Astrocyte (in vitro differentiated cells and primary cell): ENCODE measurements around the gene MTA1. TPM values are rescaled to one million over a fixed set of nuclear protein-coding genes. Genes with fewer than 3 reads are reported as not detected.

Experiments
- DNase-seq: peaks from one replicate; pipeline ENCODE4 v3.0.0-alpha.2; 2010; ENCODE audit warnings: low read depth
- FAIRE-seq: peaks from 2 replicates; lab custom pipeline; 2011; peaks lifted over from hg19 to GRCh38; lab: Jason Lieb, UNC
- H2AFZ ChIP-seq: 2 replicates; pipeline ENCODE4 v1.6.0; 2012; ENCODE audit warnings: low read depth, low read length, inconsistent platforms
- H3K27ac ChIP-seq: 2 replicates; pipeline ENCODE4 v1.5.1; 2011; ENCODE audit warnings: low read depth, low read length, inconsistent platforms
- H3K27me3 ChIP-seq: 2 replicates; pipeline ENCODE4 v1.6.0; 2011; ENCODE audit warnings: low read length, inconsistent platforms; ENCODE audit not compliant: insufficient read depth
- H3K36me3 ChIP-seq: 2 replicates; pipeline ENCODE4 v1.5.1; 2011; ENCODE audit warnings: low read length, inconsistent platforms; ENCODE audit not compliant: insufficient read depth
- H3K4me1 ChIP-seq: 2 replicates; pipeline ENCODE4 v1.5.1; 2011; ENCODE audit warnings: low read length, inconsistent platforms; ENCODE audit not compliant: insufficient read depth
- H3K4me2 ChIP-seq: 2 replicates; pipeline ENCODE4 v1.6.0; 2012; ENCODE audit warnings: low read length, inconsistent platforms
- H3K4me3 ChIP-seq: 2 replicates; pipeline ENCODE4 v1.5.1; 2011; ENCODE audit warnings: low read depth, mild to moderate bottlenecking, low read length, inconsistent platforms; ENCODE audit not compliant: insufficient read depth
- H3K79me2 ChIP-seq: 2 replicates; pipeline ENCODE4 v1.6.0; 2012; ENCODE audit warnings: mild to moderate bottlenecking, low read length, inconsistent platforms; ENCODE audit not compliant: insufficient read depth
- H3K9ac ChIP-seq: 2 replicates; pipeline ENCODE4 v1.6.0; 2012; ENCODE audit warnings: mild to moderate bottlenecking, low read length, inconsistent platforms
- H3K9me3 ChIP-seq: 2 replicates; pipeline ENCODE4 v1.5.1; 2012; ENCODE audit warnings: low read depth, mild to moderate bottlenecking, low read length, inconsistent platforms; ENCODE audit not compliant: insufficient read depth
- H4K20me1 ChIP-seq: 2 replicates; pipeline ENCODE4 v1.6.0; 2012; ENCODE audit warnings: low read length, inconsistent platforms; ENCODE audit not compliant: insufficient read depth
- H3K27ac Mint-ChIP-seq: one replicate; pipeline ENCODE4 v1.8.0; 2021; ENCODE audit warnings: mild to moderate bottlenecking, mixed read lengths; ENCODE audit not compliant: unreplicated experiment
- H3K27me3 Mint-ChIP-seq: one replicate; pipeline ENCODE4 v1.8.0; 2021; ENCODE audit warnings: low read depth, mixed read lengths; ENCODE audit not compliant: unreplicated experiment
- H3K36me3 Mint-ChIP-seq: one replicate; pipeline ENCODE4 v1.8.0; 2021; ENCODE audit warnings: low read depth, mixed read lengths; ENCODE audit not compliant: unreplicated experiment
- H3K4me1 Mint-ChIP-seq: one replicate; pipeline ENCODE4 v1.8.0; 2021; ENCODE audit warnings: low read depth, mixed read lengths; ENCODE audit not compliant: unreplicated experiment
- H3K4me3 Mint-ChIP-seq: one replicate; pipeline ENCODE4 v1.8.0; 2021; ENCODE audit warnings: mild to moderate bottlenecking, moderate library complexity, mixed read lengths; ENCODE audit not compliant: unreplicated experiment
- H3K9me3 Mint-ChIP-seq: one replicate; pipeline ENCODE4 v1.8.0; 2021; ENCODE audit warnings: mild to moderate bottlenecking, mixed read lengths; ENCODE audit not compliant: unreplicated experiment
- CTCF ChIP-seq: IDR thresholded peaks from 2 replicates; pipeline ENCODE4 v1.5.1; 2011; ENCODE audit warnings: low read depth, mild to moderate bottlenecking, inconsistent platforms, low read length, moderate library complexity; ENCODE audit not compliant: insufficient read depth
- EZH2 ChIP-seq: IDR thresholded peaks from 2 replicates; pipeline ENCODE4 v1.6.1; 2012; ENCODE audit warnings: mild to moderate bottlenecking, low read length, inconsistent platforms; ENCODE audit not compliant: insufficient read depth
- total RNA-seq: library from RNA; stranded (reverse); gene quantifications from 2 replicates; pipeline ENCODE4 v1.2.1, GENCODE V29; 2021

Gene MTA1
- total RNA-seq, 1 donor from 2014 or later = 111 TPM

GRCh38 chr14:105450864-105451720 lies 31.5 kb downstream of the MTA1 start:
- H3K4me3 ChIP-seq = no peak overlapping the region
- DNase-seq (no peak), FAIRE-seq (no peak)
- no peaks in the 10 kb centered on the region for H3K4me1 ChIP-seq
- peaks cover 43% of the 10 kb centered on the region for H4K20me1 ChIP-seq
- no peak overlapping the region for H2AFZ ChIP-seq
- Mint-ChIP-seq H3K4me3 (no peak overlapping the region), H3K36me3 (no peaks in the 10 kb centered on the region), H3K9me3 (no peaks in the 10 kb centered on the region), H3K4me1 (no peaks in the 10 kb centered on the region), H3K27ac (no peak overlapping the region), H3K27me3 (no peaks in the 10 kb centered on the region)
- TF ChIP-seq CTCF (no peak), EZH2 (no peak)
- H3K9ac ChIP-seq = no peak overlapping the region
- H3K27ac ChIP-seq = no peak overlapping the region
- H3K79me2 ChIP-seq = peaks cover 33% of the 10 kb centered on the region
- no peaks in the 10 kb centered on the region for H3K9me3 ChIP-seq
- no peaks in the 10 kb centered on the region for H3K36me3 ChIP-seq
- no peak overlapping the region for H3K4me2 ChIP-seq
- H3K27me3 ChIP-seq = no peaks in the 10 kb centered on the region

- H3K27me3 ChIP-seq = no peaks in the 10 kb centered on the region
- TF ChIP-seq EZH2 = no peak
- no peak for TF ChIP-seq CTCF
- no peaks in the 10 kb centered on the region for H3K4me1 ChIP-seq
- H3K79me2 ChIP-seq = peaks cover 17% of the 10 kb centered on the region
- FAIRE-seq (no peak), DNase-seq (no peak)
- no peak overlapping the region for H3K27ac ChIP-seq
- no peak overlapping the region for H3K4me3 Mint-ChIP-seq
- H3K4me3 ChIP-seq = no peak overlapping the region
- H2AFZ ChIP-seq = no peak overlapping the region
- H3K27me3 Mint-ChIP-seq = no peaks in the 10 kb centered on the region
- no peaks in the 10 kb centered on the region for H3K9me3 ChIP-seq
- H3K9me3 Mint-ChIP-seq = no peaks in the 10 kb centered on the region
- no peak overlapping the region for H3K4me2 ChIP-seq
- H3K36me3 ChIP-seq = peaks cover 2% of the 10 kb centered on the region
- peaks cover 30% of the 10 kb centered on the region for H4K20me1 ChIP-seq
- H3K4me1 Mint-ChIP-seq = no peaks in the 10 kb centered on the region
- H3K27ac Mint-ChIP-seq = no peak overlapping the region
- no peaks in the 10 kb centered on the region for H3K36me3 Mint-ChIP-seq
- H3K9ac ChIP-seq = no peak overlapping the region
Measured at GRCh38 chr14:105452963-105453362, 33.3 kb downstream of the MTA1 start.

- H3K27ac Mint-ChIP-seq = no peak overlapping the region
- Histone ChIP-seq H4K20me1 (peaks cover 21% of the 10 kb centered on the region), H3K79me2 (peaks cover 8% of the 10 kb centered on the region), H3K27ac (no peak overlapping the region), H3K4me3 (no peak overlapping the region), H3K4me1 (no peaks in the 10 kb centered on the region), H3K9me3 (no peaks in the 10 kb centered on the region), H3K36me3 (peaks cover 2% of the 10 kb centered on the region), H3K9ac (no peak overlapping the region), H3K27me3 (no peaks in the 10 kb centered on the region), H2AFZ (no peak overlapping the region), H3K4me2 (no peak overlapping the region)
- TF ChIP-seq CTCF (no peak), EZH2 (no peak)
- DNase-seq (no peak), FAIRE-seq (no peak)
- no peaks in the 10 kb centered on the region for H3K27me3 Mint-ChIP-seq
- H3K36me3 Mint-ChIP-seq = no peaks in the 10 kb centered on the region
- no peak overlapping the region for H3K4me3 Mint-ChIP-seq
- H3K4me1 Mint-ChIP-seq = no peaks in the 10 kb centered on the region
- H3K9me3 Mint-ChIP-seq = no peaks in the 10 kb centered on the region
Measured at GRCh38 chr14:105453847-105454246, 34.2 kb downstream of the MTA1 start.
